HG03439 (cell line): ENCODE measurements around the gene DFFA.
"Not testable (repeated sequence)": the region's sequence is repeated elsewhere in the genome, so short reads cannot be mapped to it uniquely, and the experiment has no call there.

Experiments
- ATAC-seq: cut with Tn5 transposase; IDR thresholded peaks from one replicate; pipeline ENCODE4 v1.9.1; 2021; ENCODE audit warnings: mild to moderate bottlenecking, moderate library complexity; ENCODE audit not compliant: unreplicated experiment

The DFFA gene

DNA sequence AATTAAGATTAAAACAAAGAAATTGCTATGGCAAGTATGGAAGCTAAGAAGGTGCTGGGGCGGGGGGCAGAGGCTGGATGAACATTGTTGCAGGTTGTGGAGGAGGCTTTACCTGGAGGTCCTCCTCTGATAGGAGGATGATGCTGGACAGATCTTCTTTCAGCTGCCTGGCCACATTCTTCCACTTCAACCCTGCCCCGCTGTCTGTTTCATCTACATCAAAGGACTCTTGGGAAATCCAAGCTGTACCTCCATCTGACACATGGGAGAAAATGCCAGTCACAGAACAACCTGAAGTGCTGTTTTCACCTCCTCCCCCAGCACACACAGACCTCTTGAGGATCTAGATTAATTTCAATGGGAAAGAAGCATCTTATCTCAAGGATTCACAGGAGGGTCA, 5.3 kb downstream of the DFFA start:
- no peak for ATAC-seq

DNA sequence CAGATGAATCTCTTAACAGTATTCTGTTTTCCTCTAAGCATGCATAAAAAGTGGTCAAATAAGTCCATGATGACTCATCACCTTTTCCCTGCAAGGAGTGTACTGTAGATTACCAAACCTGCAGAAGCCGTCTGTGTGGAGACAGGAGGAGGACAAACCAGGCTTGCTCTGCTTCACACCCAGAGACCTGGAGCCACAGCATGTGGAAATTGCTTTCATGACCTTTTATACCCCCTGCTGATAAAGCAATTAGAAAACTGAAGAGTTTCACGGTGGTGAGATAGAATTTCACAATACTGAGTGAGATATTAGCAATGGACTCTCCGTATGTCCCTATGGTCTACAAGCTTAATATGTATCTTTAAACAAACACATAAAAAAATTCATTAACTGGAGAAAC, 13.1 kb downstream of the DFFA start:
- ATAC-seq: no peak

- no peak for ATAC-seq
These were observed 14.5 kb downstream of the DFFA start for GRCh38 chr1:10457875-10458274.

DNA sequence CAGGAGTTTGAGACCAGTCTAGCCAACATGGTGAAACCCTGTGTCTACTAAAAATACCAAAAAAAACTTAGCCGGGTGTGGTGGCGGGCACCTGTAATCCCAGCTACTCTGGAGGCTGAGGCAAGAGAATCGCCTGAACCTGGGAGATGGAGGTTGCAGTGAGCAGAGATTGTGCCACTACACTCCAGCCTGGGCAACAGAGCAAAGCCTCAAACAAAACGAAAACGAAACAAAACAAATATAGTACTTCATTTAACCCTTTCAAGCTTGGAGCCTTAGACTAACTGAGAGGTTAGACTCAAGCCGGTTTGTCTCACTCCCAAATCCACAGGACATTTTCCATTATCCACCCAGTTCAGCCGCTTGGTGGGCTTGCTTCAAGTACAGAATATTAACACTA, 14.9 kb downstream of the DFFA start:
- not testable (repeated sequence) for ATAC-seq

DNA sequence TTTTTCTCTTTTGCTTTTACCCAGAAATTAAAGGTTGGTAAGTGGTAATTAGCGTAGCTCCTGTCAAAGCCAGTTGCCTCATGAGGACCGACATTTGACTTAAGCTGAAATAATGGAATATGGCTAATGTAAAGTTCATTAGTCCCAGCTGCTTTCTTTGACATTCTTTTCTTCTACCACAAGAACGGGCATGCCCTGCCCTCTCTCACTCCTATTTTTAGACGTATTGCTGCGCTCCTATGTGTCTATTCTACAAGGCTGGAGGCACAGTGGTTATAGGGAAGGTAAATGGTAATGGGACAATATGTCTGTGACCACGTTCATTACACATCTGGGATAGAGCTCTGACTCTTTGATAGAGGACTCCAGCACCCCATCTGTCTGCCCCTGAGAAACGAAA, 15.7 kb downstream of the DFFA start:
- no peak for ATAC-seq

- no peak for ATAC-seq
These were observed 16.3 kb downstream of the DFFA start for GRCh38 chr1:10456048-10456447.

GRCh38 chr1:10451287-10451686, 21.0 kb downstream of the DFFA start:
- ATAC-seq: no peak

- ATAC-seq: no peak
These were observed 21.5 kb downstream of the DFFA start for GRCh38 chr1:10450836-10451235.

DNA sequence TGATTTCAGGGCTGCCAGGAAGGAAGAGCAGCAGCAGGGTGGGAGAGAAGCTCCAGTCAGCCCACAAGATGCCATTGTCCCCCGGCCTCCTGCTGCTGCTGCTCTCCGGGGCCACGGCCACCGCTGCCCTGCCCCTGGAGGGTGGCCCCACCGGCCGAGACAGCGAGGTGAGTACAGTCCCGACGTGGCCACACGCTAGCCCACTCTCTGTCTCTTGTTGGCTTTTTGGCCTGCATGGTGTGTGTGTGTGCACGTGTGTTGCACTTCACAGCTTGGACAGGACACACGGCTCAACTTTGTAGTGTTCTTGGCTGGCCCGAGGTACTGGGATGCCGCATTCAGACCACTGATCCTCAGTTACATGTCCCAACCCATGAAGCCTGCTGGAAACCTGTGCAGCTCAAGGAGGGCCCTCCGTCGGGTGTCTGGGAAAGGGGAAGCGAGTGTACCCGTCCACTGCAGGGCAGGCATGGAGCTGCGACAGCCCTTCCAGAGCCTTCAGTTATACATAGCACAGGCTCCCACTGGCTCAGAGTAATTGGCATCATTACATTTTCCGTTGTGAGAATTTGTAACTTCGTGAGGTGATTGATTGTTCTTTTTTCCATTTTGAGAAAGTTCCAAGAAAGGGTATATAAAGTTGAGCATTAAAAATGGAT, 22.0 kb downstream of the DFFA start:
- ATAC-seq: no peak

GRCh38 chr1:10449751-10450150, 22.6 kb downstream of the DFFA start, which contains the start of gene CORT:
TSS of gene CORT (plus strand) at chr1:10450031. CDS start at chr1:10450224, 193 bp downstream.
- no peak for ATAC-seq

- ATAC-seq: no peak
These were observed 25.4 kb downstream of the DFFA start for GRCh38 chr1:10446790-10447422.

- peak; percentile 53 for ATAC-seq
These were observed 27.4 kb downstream of the DFFA start for GRCh38 chr1:10444795-10445397.

GRCh38 chr1:10444248-10444647, 28.1 kb downstream of the DFFA start:
- no peak for ATAC-seq

- ATAC-seq: no peak
These were observed 31.5 kb downstream of the DFFA start for GRCh38 chr1:10440794-10441193.

- ATAC-seq: no peak
These were observed 32.0 kb downstream of the DFFA start for GRCh38 chr1:10440305-10440704.

GRCh38 chr1:10438677-10439163, 33.6 kb downstream of the DFFA start:
- no peak for ATAC-seq

DNA sequence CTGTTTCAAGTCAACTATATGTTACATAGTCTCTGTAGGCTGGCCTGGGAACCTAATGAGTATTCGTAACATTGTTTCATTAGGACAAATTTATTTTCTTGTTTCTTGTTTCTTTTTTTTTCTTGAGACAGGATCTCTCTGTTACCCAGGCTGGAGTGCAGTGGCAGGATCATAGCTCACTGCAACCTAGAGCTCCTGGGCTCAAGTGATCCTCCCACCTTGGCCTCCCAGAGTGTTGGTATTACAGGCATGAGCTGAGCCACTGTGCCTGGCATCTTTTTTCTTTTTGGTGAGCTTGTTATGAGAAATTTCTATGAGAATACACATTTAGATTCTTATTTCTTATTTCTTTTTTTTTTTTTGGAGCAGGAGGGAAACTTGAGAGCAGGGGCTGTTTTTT, 35.3 kb downstream of the DFFA start:
- ATAC-seq: no peak

DNA sequence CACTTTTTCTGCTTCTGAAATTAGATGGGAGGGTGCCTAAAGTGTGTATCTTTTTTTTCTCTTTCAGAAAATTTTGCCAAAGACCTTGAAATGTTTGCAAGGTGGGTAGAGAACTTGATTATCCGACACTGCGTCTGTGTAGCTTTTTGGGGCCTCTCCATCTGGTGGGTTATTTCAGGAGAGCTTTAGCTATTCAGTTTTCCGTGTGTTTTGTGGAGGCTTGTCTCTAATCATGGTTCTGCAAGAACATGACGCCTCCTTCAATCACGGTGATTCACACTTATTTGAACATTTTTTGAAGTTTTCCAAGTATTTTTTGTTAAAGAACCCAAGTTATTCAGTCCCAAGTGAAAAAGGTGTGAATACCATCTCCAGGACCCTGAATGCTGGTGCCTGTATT, 37.7 kb downstream of the DFFA start:
- ATAC-seq: no peak

GRCh38 chr1:10433790-10434189, 38.5 kb downstream of the DFFA start:
- no peak for ATAC-seq

DNA sequence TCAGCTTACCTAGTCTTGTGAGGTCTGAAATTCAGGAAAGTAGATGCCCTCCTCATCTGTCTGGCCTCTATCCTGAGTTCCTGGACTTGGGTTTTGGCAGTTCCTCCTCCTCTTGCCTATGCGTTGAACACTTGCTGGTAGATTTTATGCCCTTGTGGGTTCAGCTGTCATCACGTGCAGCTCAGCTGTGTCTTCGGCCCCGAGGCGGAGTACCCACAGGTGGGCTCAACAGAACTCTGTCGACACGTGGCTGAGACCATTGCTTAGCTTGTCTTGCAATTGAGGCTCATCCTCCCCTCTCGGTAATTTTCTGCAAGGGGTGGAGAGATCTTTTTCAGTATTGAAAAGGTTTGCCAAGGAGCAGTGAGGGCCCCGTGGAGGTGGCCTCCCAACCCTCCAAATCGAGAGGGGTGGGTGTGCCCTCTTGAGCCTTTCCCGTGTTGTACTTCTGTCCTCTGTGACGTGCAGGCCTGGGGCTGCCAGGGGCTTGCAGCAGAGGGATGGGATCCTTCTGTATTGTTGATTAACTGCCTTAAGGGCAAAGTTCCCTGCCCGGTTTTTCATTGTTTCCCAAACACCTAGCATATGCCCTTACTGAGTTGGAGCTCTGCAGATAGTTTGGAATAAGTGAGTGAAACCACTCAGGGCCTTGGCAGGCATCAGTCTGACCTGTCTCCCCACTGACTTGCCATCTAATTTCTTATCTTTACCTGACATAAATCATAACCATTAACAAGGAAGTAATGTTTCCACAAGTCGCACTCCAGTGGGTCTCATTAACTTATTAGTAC, 39.2 kb downstream of the DFFA start:
- no peak for ATAC-seq

DNA sequence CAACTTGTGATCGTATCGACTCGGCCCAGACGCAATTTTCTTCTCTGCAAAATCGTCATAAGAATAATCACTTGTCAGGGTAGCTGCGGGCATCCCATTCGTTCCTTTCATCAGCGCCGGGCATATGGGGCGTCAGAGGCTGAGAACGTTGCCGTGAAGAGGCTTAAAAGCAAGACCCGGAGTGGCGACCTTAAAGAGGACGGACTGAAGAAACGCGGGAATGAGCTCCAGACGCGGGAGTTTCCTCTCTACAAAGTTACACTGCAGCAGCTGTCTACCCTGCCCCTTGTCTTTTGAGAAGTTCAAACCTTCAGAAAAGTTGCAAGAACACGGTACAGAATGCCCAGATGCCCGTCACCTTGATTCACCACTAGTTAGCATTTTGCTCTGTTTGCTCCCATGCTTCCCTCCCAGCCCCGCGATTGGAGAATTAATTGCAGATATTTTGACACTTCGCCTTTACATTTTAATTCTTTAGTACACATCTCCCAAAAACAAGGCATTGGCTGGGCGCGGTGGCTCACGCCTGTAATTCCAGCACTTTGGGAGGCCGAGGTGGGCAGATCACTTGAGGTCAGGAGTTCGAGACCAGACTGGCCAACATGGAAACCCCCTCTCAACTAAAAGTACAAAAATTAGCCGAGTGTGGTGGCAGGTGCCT, 41.1 kb downstream of the DFFA start:
- ATAC-seq: no peak
